Measurements from ENCODE around the gene THRB.

THRB gene

GRCh38 chr3:24305795-24306467 is 188.7 kb downstream of the THRB start:
- no peak for TF ChIP-seq CTCF (IDR thresholded peaks at IDR 0.05)

GRCh38 chr3:24303057-24303754 is 191.4 kb downstream of the THRB start:
- TF ChIP-seq CTCF (IDR thresholded peaks at IDR 0.05) = no peak

- no peak for TF ChIP-seq CTCF (IDR thresholded peaks at IDR 0.05)
These were observed 192.3 kb downstream of the THRB start for GRCh38 chr3:24302396-24302795.

- TF ChIP-seq CTCF (IDR thresholded peaks at IDR 0.05) = no peak
These were observed 193.7 kb downstream of the THRB start for GRCh38 chr3:24300949-24301348.

GRCh38 chr3:24299806-24300626 is 194.6 kb downstream of the THRB start:
- TF ChIP-seq CTCF (IDR thresholded peaks at IDR 0.05) = no peak

GRCh38 chr3:24299246-24299805 is 195.3 kb downstream of the THRB start:
- TF ChIP-seq CTCF (IDR thresholded peaks at IDR 0.05) = no peak

GRCh38 chr3:24296441-24297205 is 198.0 kb downstream of the THRB start:
- TF ChIP-seq CTCF (IDR thresholded peaks at IDR 0.05) = no peak

Measured in LNCAP (cell line).